ENCODE data around the gene TSSC4.

Gene TSSC4

GRCh38 chr11:2417856-2418692, 17.5 kb downstream of the TSSC4 start:
- Histone ChIP-seq H3K27ac (ENCODE audit: low read length) (no peak overlapping the region), H3K9ac (ENCODE audit: low read depth, low read length) (no peak overlapping the region), H3K4me3 (ENCODE audit: low read length) (no peak overlapping the region), H3K9me3 (ENCODE audit: insufficient read depth, low read depth, low read length) (no peaks in the 10 kb centered on the region), H3K4me1 (ENCODE audit: insufficient read depth, low read length) (no peaks in the 10 kb centered on the region), H3K36me3 (ENCODE audit: insufficient read depth, low read depth, low read length) (no peaks in the 10 kb centered on the region), H3K27me3 (ENCODE audit: insufficient read depth, low read length) (no peaks in the 10 kb centered on the region; the same call in 1 of the 2 replicates)

- H3K9me3 ChIP-seq (ENCODE audit: insufficient read depth, low read depth, low read length) = no peaks in the 10 kb centered on the region
- H3K36me3 ChIP-seq (ENCODE audit: insufficient read depth, low read depth, low read length) = no peaks in the 10 kb centered on the region
- H3K4me1 ChIP-seq (ENCODE audit: insufficient read depth, low read length) = no peaks in the 10 kb centered on the region
- no peaks in the 10 kb centered on the region; the same call in 1 of the 2 replicates for H3K27me3 ChIP-seq (ENCODE audit: insufficient read depth, low read length)
- H3K27ac ChIP-seq (ENCODE audit: low read length) = no peak overlapping the region
- no peak overlapping the region for H3K4me3 ChIP-seq (ENCODE audit: low read length)
- H3K9ac ChIP-seq (ENCODE audit: low read depth, low read length) = no peak overlapping the region
Measured at GRCh38 chr11:2418693-2419360, 18.3 kb downstream of the TSSC4 start.

- Histone ChIP-seq H3K27ac (ENCODE audit: low read length) (no peak overlapping the region), H3K27me3 (ENCODE audit: insufficient read depth, low read length) (no peaks in the 10 kb centered on the region; the same call in 1 of the 2 replicates), H3K9ac (ENCODE audit: low read depth, low read length) (no peak overlapping the region), H3K4me1 (ENCODE audit: insufficient read depth, low read length) (no peaks in the 10 kb centered on the region), H3K9me3 (ENCODE audit: insufficient read depth, low read depth, low read length) (no peaks in the 10 kb centered on the region), H3K36me3 (ENCODE audit: insufficient read depth, low read depth, low read length) (no peaks in the 10 kb centered on the region), H3K4me3 (ENCODE audit: low read length) (no peak overlapping the region)
Measured at GRCh38 chr11:2419638-2420501, 19.3 kb downstream of the TSSC4 start.

- Histone ChIP-seq H3K9ac (ENCODE audit: low read depth, low read length) (no peak overlapping the region), H3K27me3 (ENCODE audit: insufficient read depth, low read length) (no peaks in the 10 kb centered on the region; the same call in 1 of the 2 replicates), H3K4me1 (ENCODE audit: insufficient read depth, low read length) (no peaks in the 10 kb centered on the region), H3K36me3 (ENCODE audit: insufficient read depth, low read depth, low read length) (no peaks in the 10 kb centered on the region), H3K4me3 (ENCODE audit: low read length) (no peak overlapping the region), H3K9me3 (ENCODE audit: insufficient read depth, low read depth, low read length) (no peaks in the 10 kb centered on the region), H3K27ac (ENCODE audit: low read length) (no peak overlapping the region)
Measured at GRCh38 chr11:2420502-2421225, 20.1 kb downstream of the TSSC4 start.

GRCh38 chr11:2421226-2421994, 20.9 kb downstream of the TSSC4 start:
- H3K4me1 ChIP-seq (ENCODE audit: insufficient read depth, low read length) = no peaks in the 10 kb centered on the region

GRCh38 chr11:2421996-2422395, 21.4 kb downstream of the TSSC4 start:
- Histone ChIP-seq H3K36me3 (ENCODE audit: insufficient read depth, low read depth, low read length) (no peaks in the 10 kb centered on the region), H3K4me3 (ENCODE audit: low read length) (no peak overlapping the region), H3K27me3 (ENCODE audit: insufficient read depth, low read length) (no peaks in the 10 kb centered on the region; the same call in 1 of the 2 replicates), H3K9ac (ENCODE audit: low read depth, low read length) (no peak overlapping the region), H3K27ac (ENCODE audit: low read length) (no peak overlapping the region), H3K4me1 (ENCODE audit: insufficient read depth, low read length) (no peaks in the 10 kb centered on the region), H3K9me3 (ENCODE audit: insufficient read depth, low read depth, low read length) (no peaks in the 10 kb centered on the region)

More at GRCh38 chr11:2421226-2421994, 20.9 kb downstream of the TSSC4 start:
- no peak overlapping the region for H3K27ac ChIP-seq (ENCODE audit: low read length)
- H3K4me3 ChIP-seq (ENCODE audit: low read length) = no peak overlapping the region
- no peaks in the 10 kb centered on the region for H3K9me3 ChIP-seq (ENCODE audit: insufficient read depth, low read depth, low read length)
- no peaks in the 10 kb centered on the region for H3K36me3 ChIP-seq (ENCODE audit: insufficient read depth, low read depth, low read length)
- no peak overlapping the region for H3K9ac ChIP-seq (ENCODE audit: low read depth, low read length)
- H3K27me3 ChIP-seq (ENCODE audit: insufficient read depth, low read length) = no peaks in the 10 kb centered on the region; the same call in 1 of the 2 replicates

- Histone ChIP-seq H3K27me3 (ENCODE audit: insufficient read depth, low read length) (no peaks in the 10 kb centered on the region; the same call in 1 of the 2 replicates), H3K27ac (ENCODE audit: low read length) (no peak overlapping the region), H3K4me1 (ENCODE audit: insufficient read depth, low read length) (no peaks in the 10 kb centered on the region), H3K4me3 (ENCODE audit: low read length) (no peak overlapping the region), H3K9me3 (ENCODE audit: insufficient read depth, low read depth, low read length) (no peaks in the 10 kb centered on the region), H3K36me3 (ENCODE audit: insufficient read depth, low read depth, low read length) (no peaks in the 10 kb centered on the region), H3K9ac (ENCODE audit: low read depth, low read length) (no peak overlapping the region)
Measured at GRCh38 chr11:2422461-2423156, 22.1 kb downstream of the TSSC4 start.

GRCh38 chr11:2423157-2424025, 22.8 kb downstream of the TSSC4 start:
- H3K9me3 ChIP-seq (ENCODE audit: insufficient read depth, low read depth, low read length) = no peaks in the 10 kb centered on the region
- no peaks in the 10 kb centered on the region for H3K36me3 ChIP-seq (ENCODE audit: insufficient read depth, low read depth, low read length)
- no peaks in the 10 kb centered on the region for H3K4me1 ChIP-seq (ENCODE audit: insufficient read depth, low read length)
- H3K4me3 ChIP-seq (ENCODE audit: low read length) = no peak overlapping the region
- H3K9ac ChIP-seq (ENCODE audit: low read depth, low read length) = no peak overlapping the region
- no peaks in the 10 kb centered on the region; the same call in 1 of the 2 replicates for H3K27me3 ChIP-seq (ENCODE audit: insufficient read depth, low read length)
- no peak overlapping the region for H3K27ac ChIP-seq (ENCODE audit: low read length)

- H3K4me1 ChIP-seq (ENCODE audit: insufficient read depth, low read length) = no peaks in the 10 kb centered on the region
- peaks cover 5% of the 10 kb centered on the region; the same call in 1 of the 2 replicates for H3K9me3 ChIP-seq (ENCODE audit: insufficient read depth, low read depth, low read length)
- H3K27me3 ChIP-seq (ENCODE audit: insufficient read depth, low read length) = no peaks in the 10 kb centered on the region; the same call in 1 of the 2 replicates
- no peak overlapping the region for H3K27ac ChIP-seq (ENCODE audit: low read length)
- H3K4me3 ChIP-seq (ENCODE audit: low read length) = no peak overlapping the region
- no peak overlapping the region for H3K9ac ChIP-seq (ENCODE audit: low read depth, low read length)
- H3K36me3 ChIP-seq (ENCODE audit: insufficient read depth, low read depth, low read length) = no peaks in the 10 kb centered on the region
Measured at GRCh38 chr11:2424811-2425495, 24.4 kb downstream of the TSSC4 start.
